GM18499 (cell line): Measurements from ENCODE around the gene RAP1GAP.

Experiments
- ATAC-seq: cut with Tn5 transposase; IDR thresholded peaks from one replicate; pipeline ENCODE4 v1.9.1; 2021; ENCODE audit warnings: moderate number of reproducible peaks; ENCODE audit not compliant: insufficient read depth, unreplicated experiment

RAP1GAP gene

GRCh38 chr1:21630571-21631343 is 38.4 kb downstream of the RAP1GAP start:
- ATAC-seq: no peak

- ATAC-seq: no peak
Measured at GRCh38 chr1:21629971-21630370, 39.2 kb downstream of the RAP1GAP start.

- no peak for ATAC-seq
Measured at GRCh38 chr1:21628798-21629393, 40.3 kb downstream of the RAP1GAP start.

GRCh38 chr1:21626921-21627339 is 42.2 kb downstream of the RAP1GAP start:
- no peak for ATAC-seq

- ATAC-seq: no peak
Measured at GRCh38 chr1:21625390-21626190, 43.6 kb downstream of the RAP1GAP start.

GRCh38 chr1:21624571-21625389 is 44.4 kb downstream of the RAP1GAP start:
- ATAC-seq: no peak

GRCh38 chr1:21623410-21623961 is 45.7 kb downstream of the RAP1GAP start:
- no peak for ATAC-seq

GRCh38 chr1:21622466-21623315 is 46.5 kb downstream of the RAP1GAP start:
- ATAC-seq: no peak

- no peak for ATAC-seq
Measured at GRCh38 chr1:21621761-21622436, 47.3 kb downstream of the RAP1GAP start.

- no peak for ATAC-seq
Measured at GRCh38 chr1:21621051-21621450, 48.1 kb downstream of the RAP1GAP start.

GRCh38 chr1:21620496-21620895 is 48.7 kb downstream of the RAP1GAP start:
- ATAC-seq: no peak

GRCh38 chr1:21620011-21620410 is 49.1 kb downstream of the RAP1GAP start:
- no peak for ATAC-seq

GRCh38 chr1:21619375-21619947 is 49.7 kb downstream of the RAP1GAP start:
- ATAC-seq: no peak

GRCh38 chr1:21618561-21619374 is 50.4 kb downstream of the RAP1GAP start:
- no peak for ATAC-seq

GRCh38 chr1:21618059-21618458 is 51.1 kb downstream of the RAP1GAP start:
- ATAC-seq: no peak

- no peak for ATAC-seq
Measured at GRCh38 chr1:21617126-21617738, 51.9 kb downstream of the RAP1GAP start.

- ATAC-seq: no peak
Measured at GRCh38 chr1:21616372-21616771, 52.8 kb downstream of the RAP1GAP start.
